Osteocyte (in vitro differentiated cells): Measurements from ENCODE around the gene PDP2. TPM values are rescaled to one million over a fixed set of nuclear protein-coding genes. Genes with fewer than 3 reads are reported as not detected.

Experiments
- DNase-seq: peaks from one replicate; pipeline ENCODE4 v3.0.0; 2021; ENCODE audit warnings: mixed read lengths; ENCODE audit not compliant: unreplicated experiment; ENCODE audit errors: extremely low spot score
- H3K27ac Mint-ChIP-seq: one replicate; pipeline ENCODE4 v1.8.0; 2021; ENCODE audit warnings: mild to moderate bottlenecking, mixed read lengths; ENCODE audit not compliant: unreplicated experiment
- H3K27me3 Mint-ChIP-seq: one replicate; pipeline ENCODE4 v1.8.0; 2021; ENCODE audit warnings: mixed read lengths; ENCODE audit not compliant: unreplicated experiment
- H3K36me3 Mint-ChIP-seq: one replicate; pipeline ENCODE4 v1.8.0; 2021; ENCODE audit warnings: mixed read lengths; ENCODE audit not compliant: unreplicated experiment
- H3K4me1 Mint-ChIP-seq: one replicate; pipeline ENCODE4 v1.8.0; 2021; ENCODE audit warnings: mixed read lengths; ENCODE audit not compliant: unreplicated experiment
- H3K4me3 Mint-ChIP-seq: one replicate; pipeline ENCODE4 v1.8.0; 2021; ENCODE audit warnings: mild to moderate bottlenecking, moderate library complexity, mixed read lengths; ENCODE audit not compliant: unreplicated experiment
- H3K9me3 Mint-ChIP-seq: one replicate; pipeline ENCODE4 v1.8.0; 2021; ENCODE audit warnings: mixed read lengths; ENCODE audit not compliant: unreplicated experiment
- CTCF ChIP-seq: fragments of 200-600 bp; sonication (generic); IDR thresholded peaks from 2 replicates; pipeline ENCODE4 v1.5.0; 2021; ENCODE audit warnings: antibody characterized with exemption, mild to moderate bottlenecking, moderate library complexity
- total RNA-seq: library from RNA; stranded (reverse); gene quantifications from 2 replicates; pipeline ENCODE4 v1.2.1, GENCODE V29; 2021

Gene PDP2
- total RNA-seq, 1 donor from 2014 or later = 16.5 TPM

- TF ChIP-seq CTCF = no peak
- no peaks in the 10 kb centered on the region for H3K9me3 Mint-ChIP-seq
- no peak for DNase-seq
- H3K36me3 Mint-ChIP-seq = no peaks in the 10 kb centered on the region
- no peak overlapping the region for H3K4me3 Mint-ChIP-seq
- H3K27me3 Mint-ChIP-seq = peaks cover 23% of the 10 kb centered on the region
- H3K27ac Mint-ChIP-seq = no peak overlapping the region
- no peaks in the 10 kb centered on the region for H3K4me1 Mint-ChIP-seq
Measured at GRCh38 chr16:66911112-66911511, 30.8 kb downstream of the PDP2 start.

GRCh38 chr16:66911801-66912200 lies 31.5 kb downstream of the PDP2 start:
- H3K4me3 Mint-ChIP-seq = no peak overlapping the region
- no peaks in the 10 kb centered on the region for H3K36me3 Mint-ChIP-seq
- no peak overlapping the region for H3K27ac Mint-ChIP-seq
- no peaks in the 10 kb centered on the region for H3K9me3 Mint-ChIP-seq
- no peaks in the 10 kb centered on the region for H3K4me1 Mint-ChIP-seq
- TF ChIP-seq CTCF = no peak
- peaks cover 27% of the 10 kb centered on the region for H3K27me3 Mint-ChIP-seq
- DNase-seq = no peak

GRCh38 chr16:66913081-66913480 lies 32.8 kb downstream of the PDP2 start:
- Mint-ChIP-seq H3K36me3 (no peaks in the 10 kb centered on the region), H3K9me3 (no peaks in the 10 kb centered on the region), H3K27me3 (peaks cover 27% of the 10 kb centered on the region), H3K4me1 (no peaks in the 10 kb centered on the region), H3K4me3 (no peak overlapping the region), H3K27ac (no peak overlapping the region)
- TF ChIP-seq CTCF = no peak
- no peak for DNase-seq

- Mint-ChIP-seq H3K9me3 (no peaks in the 10 kb centered on the region), H3K27ac (no peak overlapping the region), H3K4me1 (no peaks in the 10 kb centered on the region), H3K4me3 (no peak overlapping the region), H3K27me3 (peaks cover 21% of the 10 kb centered on the region), H3K36me3 (no peaks in the 10 kb centered on the region)
- no peak for DNase-seq
- no peak for TF ChIP-seq CTCF
Measured at GRCh38 chr16:66913711-66914110, 33.4 kb downstream of the PDP2 start.

- peaks cover 26% of the 10 kb centered on the region for H3K27me3 Mint-ChIP-seq
- H3K4me3 Mint-ChIP-seq = no peak overlapping the region
- no peaks in the 10 kb centered on the region for H3K9me3 Mint-ChIP-seq
- no peaks in the 10 kb centered on the region for H3K36me3 Mint-ChIP-seq
- DNase-seq = no peak
- TF ChIP-seq CTCF = no peak
- no peak overlapping the region for H3K27ac Mint-ChIP-seq
- H3K4me1 Mint-ChIP-seq = no peaks in the 10 kb centered on the region
Measured at GRCh38 chr16:66914541-66914940, 34.2 kb downstream of the PDP2 start.
